Suppressor macrophage treated with lipopolysaccharide for 4 hours (primary cell): ENCODE results near the gene ZNF324B.
A peak's percentile ranks its signal among the peaks of the same experiment; 100 is the strongest.
"Not testable (repeated sequence)": the region's sequence is repeated elsewhere in the genome, so short reads cannot be mapped to it uniquely, and the experiment has no call there.

Source experiments
- DNase-seq: peaks from one replicate; pipeline ENCODE4 v3.0.0-alpha.2; 2020

ZNF324B gene

GRCh38 chr19:58456111-58456510 lies 4.7 kb downstream of the ZNF324B start:
- DNase-seq = no peak

GRCh38 chr19:58460039-58460438 lies 8.6 kb downstream of the ZNF324B start:
- no peak for DNase-seq

DNA sequence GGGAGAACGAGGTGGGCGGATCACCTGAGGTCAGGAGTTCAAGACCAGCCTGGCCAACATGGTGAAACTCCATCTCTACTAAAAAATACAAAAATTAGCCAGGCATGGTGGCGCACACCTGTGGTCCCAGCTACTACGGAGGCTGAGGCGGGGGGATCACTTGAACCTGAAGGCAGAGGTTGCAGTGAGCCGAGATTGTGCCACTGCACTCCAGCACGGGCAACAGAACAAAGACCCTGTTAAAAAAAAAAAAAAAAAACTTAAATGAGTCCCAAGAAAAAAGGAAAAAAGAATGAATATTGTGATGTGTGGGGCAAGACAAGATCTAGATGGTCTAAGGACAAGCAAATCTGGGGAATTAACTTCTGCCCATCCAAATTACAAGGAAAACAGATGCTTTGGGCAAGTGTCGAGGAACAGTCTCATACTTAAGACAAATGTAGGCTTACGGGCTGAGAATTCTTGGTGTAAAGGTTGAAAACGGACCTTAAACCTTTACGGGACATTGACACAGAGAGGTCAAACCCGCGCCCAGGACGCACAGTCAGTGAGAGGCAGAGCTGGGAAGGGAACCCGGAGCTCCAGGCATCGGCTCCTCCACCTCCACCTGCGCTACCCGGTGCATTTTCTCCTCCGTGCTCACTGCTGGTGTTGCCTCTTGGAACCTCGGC lies 14.8 kb downstream of the ZNF324B start:
- no peak for DNase-seq

DNA sequence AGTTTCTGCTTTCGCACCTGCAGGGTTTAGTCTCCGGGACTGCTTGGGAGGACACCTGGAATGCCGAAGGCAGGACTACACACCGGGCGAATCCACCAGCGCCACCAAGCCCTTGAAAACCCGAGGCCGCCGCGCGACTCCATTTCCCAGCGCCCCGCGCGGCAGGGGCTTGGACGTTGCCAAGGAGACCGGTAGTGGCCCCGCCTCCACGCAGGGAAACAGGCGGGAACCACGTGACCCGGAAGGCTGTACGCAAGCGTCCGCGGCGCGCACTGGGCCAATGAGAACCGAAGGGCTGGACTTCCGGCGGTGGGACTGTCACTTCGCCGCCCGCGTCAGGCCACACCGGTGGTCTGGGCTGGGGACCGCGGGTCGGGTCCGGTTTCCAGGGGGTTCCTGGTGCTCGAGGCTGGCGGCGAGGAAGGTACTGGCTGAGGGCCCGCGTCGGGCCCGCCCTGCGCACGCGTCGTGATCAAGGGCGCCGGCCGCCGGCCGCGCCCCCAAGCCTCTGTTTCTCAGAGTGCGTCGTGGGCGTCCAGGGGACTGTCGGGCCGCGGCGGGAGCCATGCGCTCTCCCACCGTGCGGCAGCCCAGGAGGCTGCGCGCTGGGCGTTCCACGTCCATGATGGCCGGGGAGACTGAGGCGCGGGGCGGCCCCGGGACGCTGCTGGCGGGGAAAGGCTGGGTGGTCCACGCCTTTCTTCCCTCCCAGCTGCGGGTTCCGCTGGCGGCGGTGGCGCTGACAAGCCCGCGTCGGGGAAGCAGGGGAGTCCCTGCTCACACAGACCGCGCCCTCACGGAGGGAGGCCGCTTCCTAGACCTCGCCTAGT lies 15.6 kb downstream of the ZNF324B start, which contains the start of gene ZNF324:
Gene ZNF324 (plus strand): TSS at position 321 of the 830 bp plus-strand sequence. CDS start 2,106 bp downstream, outside the sequence.
- peak; percentile 99 for DNase-seq

DNA sequence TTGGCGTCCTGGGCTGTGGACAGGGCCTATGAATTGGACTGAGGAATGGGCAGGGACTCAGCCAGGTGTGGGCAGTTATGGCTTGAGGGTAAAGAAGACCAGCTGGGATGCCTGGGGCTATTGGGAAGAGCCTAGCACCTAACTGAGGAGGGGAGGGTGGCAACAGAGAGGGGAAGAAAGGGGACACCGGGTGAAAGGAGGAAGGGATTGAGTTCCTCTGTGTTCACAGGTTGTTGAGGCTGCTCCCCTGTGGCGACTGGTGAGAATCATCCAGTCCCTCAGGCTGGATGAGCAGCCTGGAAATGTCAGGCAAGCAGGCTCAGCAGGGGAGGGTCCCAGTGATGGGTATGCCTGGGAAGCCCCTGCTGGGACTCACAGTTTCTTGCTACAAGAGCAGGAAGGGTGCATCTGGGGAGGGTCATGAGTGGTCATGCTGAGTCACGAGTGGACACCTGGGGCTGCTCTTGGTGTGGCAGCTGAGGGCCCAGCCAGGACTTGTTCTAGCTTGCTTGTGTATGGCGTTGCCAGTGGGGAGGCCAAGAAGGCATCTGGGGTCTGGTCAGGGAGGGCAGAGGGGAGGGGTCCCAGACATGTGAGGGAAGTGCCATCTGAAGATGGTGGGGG lies 16.9 kb downstream of the ZNF324B start:
- DNase-seq = no peak

DNA sequence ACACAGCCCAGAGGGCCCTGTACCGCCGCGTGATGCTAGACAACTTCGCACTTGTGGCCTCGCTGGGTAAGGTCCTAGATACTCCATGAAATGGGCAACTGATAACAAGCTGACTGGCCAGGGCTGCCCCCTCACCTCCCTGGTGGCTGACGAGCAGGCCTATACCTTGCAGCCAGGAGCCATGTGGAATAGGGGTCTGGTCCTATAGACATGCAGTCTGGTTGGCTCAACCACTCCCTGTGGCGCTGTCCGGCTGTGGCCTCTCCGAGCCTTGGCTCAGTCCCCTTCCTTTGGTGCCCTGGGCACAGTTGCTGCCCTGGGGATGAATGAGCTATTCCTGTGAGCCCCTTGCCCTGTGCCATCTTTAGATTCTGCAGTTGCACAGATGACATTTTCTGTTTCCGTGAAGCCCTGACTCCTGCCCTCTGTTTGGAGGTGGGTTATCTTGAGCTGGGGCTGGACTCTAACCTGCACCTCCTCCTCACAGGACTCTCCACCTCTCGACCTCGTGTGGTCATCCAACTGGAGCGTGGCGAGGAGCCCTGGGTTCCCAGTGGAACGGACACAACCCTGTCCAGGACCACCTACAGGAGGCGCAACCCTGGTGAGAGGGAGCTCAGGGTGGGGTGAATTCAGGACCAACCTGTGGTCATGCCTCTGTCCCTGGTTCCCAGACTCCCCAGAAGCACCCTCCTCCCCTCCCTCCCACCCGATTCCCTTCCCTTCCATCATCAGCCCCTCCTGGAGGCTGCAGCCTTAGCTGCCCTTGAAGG lies 18.0 kb downstream of the ZNF324B start:
- no peak for DNase-seq

DNA sequence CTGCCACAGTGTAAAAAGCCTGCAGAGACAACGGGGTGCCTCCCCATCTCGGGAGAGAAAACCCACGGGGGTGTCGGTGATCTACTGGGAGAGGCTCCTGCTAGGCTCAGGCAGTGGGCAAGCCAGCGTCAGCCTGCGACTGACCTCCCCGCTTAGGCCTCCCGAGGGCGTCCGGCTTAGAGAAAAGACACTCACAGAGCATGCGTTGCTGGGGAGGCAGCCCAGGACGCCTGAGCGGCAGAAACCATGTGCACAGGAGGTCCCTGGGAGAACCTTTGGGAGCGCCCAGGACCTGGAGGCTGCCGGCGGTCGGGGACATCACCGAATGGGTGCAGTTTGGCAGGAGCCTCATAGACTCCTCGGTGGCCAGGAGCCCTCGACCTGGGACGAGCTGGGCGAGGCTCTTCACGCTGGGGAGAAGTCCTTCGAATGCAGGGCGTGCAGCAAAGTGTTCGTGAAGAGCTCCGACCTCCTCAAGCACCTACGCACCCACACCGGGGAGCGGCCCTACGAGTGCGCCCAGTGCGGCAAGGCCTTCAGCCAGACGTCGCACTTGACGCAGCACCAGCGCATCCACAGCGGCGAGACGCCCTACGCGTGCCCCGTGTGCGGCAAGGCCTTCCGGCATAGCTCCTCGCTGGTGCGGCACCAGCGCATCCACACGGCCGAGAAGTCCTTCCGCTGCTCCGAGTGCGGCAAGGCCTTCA lies 19.6 kb downstream of the ZNF324B start:
- DNase-seq = not testable (repeated sequence)

DNA sequence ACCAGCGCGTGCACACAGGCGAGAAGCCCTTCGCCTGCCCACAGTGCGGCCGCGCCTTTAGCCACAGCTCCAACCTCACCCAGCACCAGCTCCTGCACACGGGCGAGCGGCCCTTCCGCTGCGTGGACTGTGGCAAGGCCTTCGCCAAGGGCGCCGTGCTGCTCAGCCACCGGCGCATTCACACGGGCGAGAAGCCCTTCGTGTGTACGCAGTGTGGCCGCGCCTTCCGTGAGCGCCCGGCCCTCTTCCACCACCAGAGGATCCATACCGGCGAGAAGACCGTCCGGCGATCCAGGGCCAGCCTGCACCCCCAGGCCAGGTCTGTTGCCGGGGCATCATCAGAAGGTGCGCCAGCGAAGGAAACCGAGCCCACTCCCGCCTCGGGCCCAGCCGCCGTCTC lies 20.3 kb downstream of the ZNF324B start:
- DNase-seq = no peak

DNA sequence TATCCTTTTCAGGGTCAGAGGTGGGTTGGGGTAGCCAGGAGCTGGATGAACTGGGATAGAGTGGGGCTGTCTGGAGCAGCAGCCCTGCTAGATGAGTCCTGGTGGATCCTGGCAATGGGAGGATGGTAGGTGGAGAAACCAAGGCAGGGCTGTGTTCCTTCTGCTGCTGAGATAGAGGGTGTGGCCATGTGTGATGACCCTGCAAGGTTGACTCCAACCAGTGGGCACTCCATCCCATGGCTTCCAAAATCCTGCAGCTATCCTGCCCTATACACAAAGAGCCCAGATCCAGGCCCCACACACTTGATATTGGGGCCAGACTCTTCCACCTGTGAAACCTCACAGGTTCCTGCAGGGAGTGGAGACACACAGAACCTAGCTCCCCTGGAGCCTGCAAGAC lies 22.4 kb downstream of the ZNF324B start:
- DNase-seq = no peak

GRCh38 chr19:58474291-58474996 lies 23.0 kb downstream of the ZNF324B start:
- DNase-seq = no peak

DNA sequence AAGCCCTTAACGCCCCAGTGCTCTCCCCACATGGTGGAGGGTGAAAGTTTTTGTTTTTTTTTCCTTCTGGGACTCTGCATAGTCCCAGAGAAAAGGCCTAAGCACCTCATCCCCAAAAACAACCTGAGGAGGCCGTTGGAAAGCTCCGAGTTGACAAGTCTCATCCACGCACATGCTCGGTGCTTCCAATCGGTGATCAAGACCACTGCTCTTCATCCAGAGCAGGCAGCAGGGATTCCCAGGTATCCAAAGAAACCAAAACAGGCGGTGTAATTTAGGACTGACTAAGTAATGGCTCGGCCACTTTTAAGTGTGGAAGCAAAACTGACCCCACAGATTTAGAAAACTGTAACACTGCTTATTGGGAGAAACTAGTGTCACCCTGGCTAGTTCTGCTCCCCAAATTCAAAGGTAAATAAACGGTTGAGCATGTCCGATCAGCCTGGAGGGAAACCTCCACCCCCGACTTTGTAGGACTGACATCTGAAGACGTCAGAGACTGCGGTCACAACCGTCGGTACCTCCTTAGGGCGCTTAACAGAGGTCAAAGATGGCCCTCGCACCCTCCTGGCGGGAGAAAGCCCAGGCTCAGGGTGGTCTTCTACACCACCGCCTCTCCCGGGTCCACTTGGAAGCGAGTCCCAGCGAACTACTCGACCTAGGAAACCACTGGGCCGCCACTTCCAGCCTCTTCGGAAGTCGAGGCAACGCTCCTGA lies 23.7 kb downstream of the ZNF324B start:
- DNase-seq = no peak

DNA sequence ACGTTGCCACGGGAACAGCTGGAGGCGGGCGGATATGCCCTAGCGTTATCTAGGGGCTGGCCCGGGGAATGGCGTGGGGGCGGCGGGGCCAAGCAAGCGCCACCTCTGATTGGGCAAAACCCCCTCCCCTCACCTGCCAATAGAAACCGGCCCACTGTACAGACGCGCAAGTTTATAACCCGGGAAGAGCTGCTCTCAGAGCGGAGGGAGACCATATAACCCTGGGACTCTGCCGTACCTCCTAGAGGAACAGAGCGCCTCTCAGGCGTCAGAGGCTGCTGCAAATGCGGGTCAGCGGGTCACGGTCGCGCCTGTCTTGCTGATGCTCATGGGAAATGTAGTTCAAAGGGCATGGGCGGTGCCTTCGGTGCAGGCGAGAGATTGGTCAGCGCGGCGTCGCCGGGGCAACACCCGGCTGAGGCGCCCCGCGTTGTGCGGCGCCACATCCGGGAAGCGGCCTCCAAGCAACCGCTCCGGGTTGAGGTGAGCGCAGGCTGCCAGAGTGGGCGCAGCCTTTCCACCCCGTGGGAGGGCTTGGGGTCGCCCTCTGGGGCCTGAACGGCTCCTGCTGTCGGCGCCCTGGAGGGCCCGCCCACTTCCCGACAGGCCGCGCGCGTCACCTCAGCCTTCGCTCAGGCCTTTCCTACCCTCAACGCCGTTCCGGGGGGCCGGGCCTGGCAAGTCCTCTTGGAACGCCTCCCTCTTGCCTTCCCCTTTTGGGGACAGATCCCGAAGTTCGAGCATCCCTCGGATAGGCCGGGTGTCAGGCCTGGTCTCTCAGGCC lies 24.5 kb downstream of the ZNF324B start, which contains the start of gene ZNF446:
Gene ZNF446 (plus strand): TSS at position 639 of the 784 bp plus-strand sequence. CDS start 867 bp downstream, outside the sequence.
- DNase-seq = peak; percentile 95

- no peak for DNase-seq
These were observed 25.1 kb downstream of the ZNF324B start for GRCh38 chr19:58476498-58477015.

GRCh38 chr19:58477130-58477529 lies 25.7 kb downstream of the ZNF324B start:
- DNase-seq = no peak

- DNase-seq = no peak
These were observed 26.4 kb downstream of the ZNF324B start for GRCh38 chr19:58477871-58478270.

DNA sequence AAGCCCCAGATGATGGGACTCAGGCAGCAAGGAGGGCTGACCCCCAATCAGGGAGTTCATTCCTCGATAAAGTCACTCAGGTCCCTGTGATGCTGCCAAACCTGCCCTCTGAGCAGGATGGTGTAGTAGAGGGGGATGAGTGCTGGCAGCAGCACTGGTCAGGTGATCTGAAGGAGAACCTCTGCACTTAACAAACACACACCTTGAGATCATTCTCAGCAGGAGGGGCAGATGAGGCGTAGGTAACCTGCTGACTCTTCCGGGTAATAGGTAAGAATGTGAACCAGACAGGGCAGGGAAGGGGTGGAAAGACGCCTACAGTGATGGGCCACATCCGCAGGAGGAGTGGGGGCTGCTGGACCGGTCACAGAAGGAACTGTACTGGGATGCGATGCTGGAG lies 27.9 kb downstream of the ZNF324B start:
- DNase-seq = no peak

DNA sequence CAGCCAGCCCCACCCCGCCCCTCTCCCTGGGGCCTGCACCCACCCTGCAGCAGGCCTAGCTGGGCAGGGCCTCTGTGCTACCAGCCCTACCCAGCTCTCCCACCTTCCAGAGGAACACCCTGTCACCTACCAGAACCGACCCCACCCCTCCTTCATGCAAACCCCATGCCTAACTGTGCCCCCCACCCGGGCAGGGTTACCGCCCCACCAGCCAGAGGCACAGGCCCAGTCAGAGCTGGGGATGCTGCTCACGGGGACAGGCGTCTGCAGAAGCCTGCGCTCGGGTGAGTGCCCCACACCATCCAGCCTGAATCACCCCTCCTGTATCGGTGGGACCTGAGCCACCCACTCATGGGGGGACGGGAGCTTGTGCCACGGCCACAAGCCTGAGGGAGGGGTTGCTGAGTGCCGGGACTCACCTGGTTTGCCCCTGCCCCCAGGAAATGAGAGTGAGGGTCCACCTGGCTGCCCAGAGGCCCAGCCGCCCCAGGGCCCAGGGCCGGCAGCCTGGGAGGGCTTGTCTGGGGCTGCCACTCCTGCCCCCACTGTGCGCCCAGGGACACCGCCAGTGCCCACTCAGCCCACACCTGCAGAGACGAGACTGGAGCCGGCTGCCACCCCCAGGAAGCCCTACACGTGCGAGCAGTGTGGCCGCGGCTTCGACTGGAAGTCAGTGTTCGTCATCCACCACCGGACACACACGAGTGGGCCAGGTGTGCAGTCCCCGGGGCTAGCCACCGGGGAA lies 28.5 kb downstream of the ZNF324B start:
- no peak for DNase-seq

DNA sequence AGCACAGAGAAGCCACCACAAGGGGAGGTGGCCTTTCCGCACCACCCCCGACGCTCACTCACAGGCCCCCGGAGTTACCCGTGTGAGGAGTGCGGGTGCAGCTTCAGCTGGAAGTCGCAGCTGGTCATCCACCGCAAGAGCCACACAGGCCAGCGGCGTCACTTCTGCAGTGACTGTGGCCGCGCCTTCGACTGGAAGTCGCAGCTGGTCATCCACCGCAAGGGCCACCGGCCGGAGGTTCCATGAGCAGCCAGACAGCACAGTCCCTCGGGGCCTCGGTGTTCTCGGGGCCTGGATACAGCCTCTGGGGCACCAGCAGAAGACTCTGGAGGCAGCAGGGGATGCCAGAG lies 29.0 kb downstream of the ZNF324B start:
- no peak for DNase-seq

- DNase-seq = no peak
These were observed 29.4 kb downstream of the ZNF324B start for GRCh38 chr19:58480831-58481230.
